Chondrocyte (in vitro differentiated cells): ENCODE measurements around the gene SMARCA4. TPM values are rescaled to one million over a fixed set of nuclear protein-coding genes. Genes with fewer than 3 reads are reported as not detected.

Source experiments
- DNase-seq: peaks from one replicate; pipeline ENCODE4 v3.0.0; 2021; ENCODE audit warnings: mixed read lengths, low spot score
- H3K27ac Mint-ChIP-seq: one replicate; pipeline ENCODE4 v1.8.0; 2021; ENCODE audit warnings: mild to moderate bottlenecking, moderate library complexity, mixed read lengths; ENCODE audit not compliant: unreplicated experiment
- H3K27me3 Mint-ChIP-seq: 2 replicates; pipeline ENCODE4 v1.8.0; 2021; ENCODE audit warnings: low read depth, mixed read lengths
- H3K36me3 Mint-ChIP-seq: 2 replicates; pipeline ENCODE4 v1.8.0; 2021; ENCODE audit warnings: low read depth, mixed read lengths
- H3K4me1 Mint-ChIP-seq: 2 replicates; pipeline ENCODE4 v1.8.0; 2021; ENCODE audit warnings: low read depth, mild to moderate bottlenecking, mixed read lengths
- H3K4me3 Mint-ChIP-seq: one replicate; pipeline ENCODE4 v1.8.0; 2021; ENCODE audit warnings: mild to moderate bottlenecking, moderate library complexity, mixed read lengths; ENCODE audit not compliant: unreplicated experiment
- H3K9me3 Mint-ChIP-seq: 2 replicates; pipeline ENCODE4 v1.8.0; 2021; ENCODE audit warnings: low read depth, mixed read lengths
- total RNA-seq: library from RNA; stranded (reverse); gene quantifications from 3 replicates; pipeline ENCODE4 v1.2.1, GENCODE V29; 2021
- TF ChIP-seq, protein P1 (sequence below): fragments of 200-600 bp; sonication (generic); IDR thresholded peaks from 2 replicates; pipeline ENCODE4 v1.5.0; 2021; ENCODE audit warnings: antibody characterized with exemption, mild to moderate bottlenecking, moderate library complexity

The SMARCA4 gene
- total RNA-seq, 1 donor from 2014 or later, result 107 TPM

DNA sequence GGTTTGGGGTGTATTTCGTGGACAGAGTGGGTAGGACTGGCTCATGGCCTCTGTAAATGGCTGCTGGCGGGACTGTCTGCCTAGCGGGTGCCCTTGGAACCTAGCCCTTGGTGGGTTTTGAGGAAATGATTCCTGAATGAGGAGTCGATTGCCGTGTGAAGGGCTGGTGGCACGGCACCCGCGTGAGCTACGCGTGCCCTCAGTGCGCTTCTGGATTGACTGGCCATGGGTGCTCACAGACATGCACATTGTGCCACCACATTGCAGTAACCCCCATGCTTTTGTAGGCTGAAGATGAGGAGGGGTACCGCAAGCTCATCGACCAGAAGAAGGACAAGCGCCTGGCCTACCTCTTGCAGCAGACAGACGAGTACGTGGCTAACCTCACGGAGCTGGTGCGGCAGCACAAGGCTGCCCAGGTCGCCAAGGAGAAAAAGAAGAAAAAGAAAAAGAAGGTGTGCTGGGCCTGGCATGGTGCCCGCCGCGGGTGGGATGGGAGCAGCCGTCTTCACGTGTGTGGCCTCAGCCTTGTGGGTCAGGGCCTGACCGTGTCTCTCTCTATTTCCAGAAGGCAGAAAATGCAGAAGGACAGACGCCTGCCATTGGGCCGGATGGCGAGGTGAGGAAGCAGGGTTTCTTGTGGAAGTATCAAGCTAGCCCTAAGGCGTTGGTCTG lies 35.2 kb downstream of the SMARCA4 start:
- H3K27ac Mint-ChIP-seq, result no peak overlapping the region
- TF ChIP-seq, protein P1, sequence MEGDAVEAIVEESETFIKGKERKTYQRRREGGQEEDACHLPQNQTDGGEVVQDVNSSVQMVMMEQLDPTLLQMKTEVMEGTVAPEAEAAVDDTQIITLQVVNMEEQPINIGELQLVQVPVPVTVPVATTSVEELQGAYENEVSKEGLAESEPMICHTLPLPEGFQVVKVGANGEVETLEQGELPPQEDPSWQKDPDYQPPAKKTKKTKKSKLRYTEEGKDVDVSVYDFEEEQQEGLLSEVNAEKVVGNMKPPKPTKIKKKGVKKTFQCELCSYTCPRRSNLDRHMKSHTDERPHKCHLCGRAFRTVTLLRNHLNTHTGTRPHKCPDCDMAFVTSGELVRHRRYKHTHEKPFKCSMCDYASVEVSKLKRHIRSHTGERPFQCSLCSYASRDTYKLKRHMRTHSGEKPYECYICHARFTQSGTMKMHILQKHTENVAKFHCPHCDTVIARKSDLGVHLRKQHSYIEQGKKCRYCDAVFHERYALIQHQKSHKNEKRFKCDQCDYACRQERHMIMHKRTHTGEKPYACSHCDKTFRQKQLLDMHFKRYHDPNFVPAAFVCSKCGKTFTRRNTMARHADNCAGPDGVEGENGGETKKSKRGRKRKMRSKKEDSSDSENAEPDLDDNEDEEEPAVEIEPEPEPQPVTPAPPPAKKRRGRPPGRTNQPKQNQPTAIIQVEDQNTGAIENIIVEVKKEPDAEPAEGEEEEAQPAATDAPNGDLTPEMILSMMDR, result no peak
- no peak for DNase-seq
- no peak overlapping the region for H3K4me3 Mint-ChIP-seq
- H3K36me3 Mint-ChIP-seq, result peaks cover 37% of the 10 kb centered on the region
- no peaks in the 10 kb centered on the region for H3K9me3 Mint-ChIP-seq
- no peaks in the 10 kb centered on the region for H3K4me1 Mint-ChIP-seq
- H3K27me3 Mint-ChIP-seq, result no peaks in the 10 kb centered on the region

DNA sequence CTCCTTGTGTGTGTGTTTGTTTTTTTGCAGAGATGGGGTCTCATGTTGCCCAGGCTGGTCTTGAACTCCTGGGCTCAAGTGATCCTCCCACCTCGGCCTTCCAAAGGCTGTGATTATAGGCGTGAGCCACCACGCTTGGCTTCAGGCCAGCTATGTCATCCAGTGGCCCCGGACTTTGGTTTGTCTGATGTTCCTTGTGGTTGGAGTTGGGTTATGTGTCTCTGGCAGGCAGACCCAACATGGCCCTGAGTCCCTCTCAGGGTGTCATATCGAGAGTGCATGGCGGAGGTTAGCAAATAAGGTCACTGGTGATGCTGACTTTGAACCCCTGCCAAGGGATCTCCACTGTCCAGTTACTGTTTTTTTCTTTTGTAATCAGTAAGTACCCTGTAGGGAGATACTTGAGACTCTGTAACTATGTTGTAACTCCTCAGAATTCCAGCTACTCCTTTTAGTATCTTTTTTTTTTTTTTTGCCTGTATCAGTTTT lies 37.3 kb downstream of the SMARCA4 start:
- H3K27me3 Mint-ChIP-seq, result no peaks in the 10 kb centered on the region
- TF ChIP-seq, protein P1, result no peak
- no peaks in the 10 kb centered on the region for H3K9me3 Mint-ChIP-seq
- no peak for DNase-seq
- H3K36me3 Mint-ChIP-seq, result peaks cover 38% of the 10 kb centered on the region
- no peak overlapping the region for H3K27ac Mint-ChIP-seq
- H3K4me3 Mint-ChIP-seq, result no peak overlapping the region
- no peaks in the 10 kb centered on the region for H3K4me1 Mint-ChIP-seq

DNA sequence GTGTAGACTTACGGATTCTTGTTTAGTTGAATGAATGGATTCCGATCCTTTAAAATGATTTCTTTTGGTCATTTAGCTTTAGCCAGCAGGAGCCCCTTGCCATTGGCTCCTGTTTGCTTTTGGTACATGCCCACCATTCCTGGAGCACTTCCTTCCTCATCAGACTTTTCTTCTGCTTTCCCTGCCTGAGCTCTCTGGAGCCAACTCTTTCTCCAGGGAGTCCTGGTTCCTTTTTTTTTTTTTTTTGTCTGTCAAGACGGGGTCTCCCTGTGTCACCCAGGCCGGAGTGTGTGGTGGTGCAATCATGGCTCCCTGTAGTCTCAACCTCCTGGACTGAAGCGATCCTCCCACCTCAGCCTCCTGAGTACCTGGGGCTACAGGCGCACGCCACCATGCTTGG lies 37.8 kb downstream of the SMARCA4 start:
- H3K27ac Mint-ChIP-seq, result no peak overlapping the region
- peaks cover 40% of the 10 kb centered on the region for H3K36me3 Mint-ChIP-seq
- TF ChIP-seq, protein P1, result no peak
- H3K9me3 Mint-ChIP-seq, result no peaks in the 10 kb centered on the region
- H3K27me3 Mint-ChIP-seq, result no peaks in the 10 kb centered on the region
- no peak for DNase-seq
- no peaks in the 10 kb centered on the region for H3K4me1 Mint-ChIP-seq
- no peak overlapping the region for H3K4me3 Mint-ChIP-seq

DNA sequence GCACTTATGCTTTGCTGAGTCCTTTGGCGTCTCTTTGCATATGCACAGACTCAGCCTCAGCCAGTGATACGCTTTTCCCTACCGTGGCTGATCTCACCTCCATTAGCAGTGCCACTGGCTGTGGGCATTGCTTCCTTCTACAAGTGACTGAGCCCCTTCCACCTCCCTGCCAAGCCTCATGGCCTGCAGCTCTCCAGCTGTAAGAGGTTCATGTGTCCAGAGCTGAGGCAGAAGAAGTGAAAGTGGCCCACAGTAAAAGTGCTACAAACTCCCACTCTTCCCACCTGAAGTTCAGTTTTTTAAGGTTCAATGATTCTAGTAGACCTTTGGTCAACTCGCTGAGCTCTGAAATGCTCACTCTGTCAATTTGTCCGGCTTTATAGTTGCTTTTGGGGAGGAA lies 44.7 kb downstream of the SMARCA4 start:
- Mint-ChIP-seq H3K36me3 (peaks cover 39% of the 10 kb centered on the region), H3K27me3 (no peaks in the 10 kb centered on the region), H3K9me3 (no peaks in the 10 kb centered on the region), H3K4me3 (no peak overlapping the region), H3K4me1 (no peaks in the 10 kb centered on the region), H3K27ac (no peak overlapping the region)
- no peak for DNase-seq
- TF ChIP-seq, protein P1, result no peak

DNA sequence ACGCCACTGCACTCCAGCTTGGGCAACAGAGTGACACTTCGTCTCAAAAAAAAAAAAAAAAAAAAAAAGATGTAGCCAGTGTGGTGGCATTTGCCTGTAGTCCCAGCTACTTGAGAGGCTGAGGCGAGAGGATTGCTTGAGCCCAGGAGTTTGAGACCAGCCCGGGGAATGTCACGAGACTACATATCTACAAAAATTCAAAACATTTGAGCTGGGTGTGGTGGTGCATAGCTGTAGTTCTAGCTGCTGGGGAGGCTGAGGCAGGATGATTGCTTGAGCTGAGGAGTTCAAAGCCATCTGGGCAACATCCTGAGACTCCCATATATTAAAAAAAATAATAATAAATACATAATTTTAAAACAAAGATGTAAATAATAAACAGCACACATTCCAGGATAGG lies 46.6 kb downstream of the SMARCA4 start:
- Mint-ChIP-seq H3K4me3 (no peak overlapping the region), H3K27ac (no peak overlapping the region), H3K27me3 (no peaks in the 10 kb centered on the region), H3K4me1 (no peaks in the 10 kb centered on the region), H3K9me3 (no peaks in the 10 kb centered on the region), H3K36me3 (peaks cover 38% of the 10 kb centered on the region)
- TF ChIP-seq, protein P1, result no peak
- DNase-seq, result no peak
